ENCODE results near the gene TFF3.

The TFF3 gene, protein sequence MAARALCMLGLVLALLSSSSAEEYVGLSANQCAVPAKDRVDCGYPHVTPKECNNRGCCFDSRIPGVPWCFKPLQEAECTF

DNA sequence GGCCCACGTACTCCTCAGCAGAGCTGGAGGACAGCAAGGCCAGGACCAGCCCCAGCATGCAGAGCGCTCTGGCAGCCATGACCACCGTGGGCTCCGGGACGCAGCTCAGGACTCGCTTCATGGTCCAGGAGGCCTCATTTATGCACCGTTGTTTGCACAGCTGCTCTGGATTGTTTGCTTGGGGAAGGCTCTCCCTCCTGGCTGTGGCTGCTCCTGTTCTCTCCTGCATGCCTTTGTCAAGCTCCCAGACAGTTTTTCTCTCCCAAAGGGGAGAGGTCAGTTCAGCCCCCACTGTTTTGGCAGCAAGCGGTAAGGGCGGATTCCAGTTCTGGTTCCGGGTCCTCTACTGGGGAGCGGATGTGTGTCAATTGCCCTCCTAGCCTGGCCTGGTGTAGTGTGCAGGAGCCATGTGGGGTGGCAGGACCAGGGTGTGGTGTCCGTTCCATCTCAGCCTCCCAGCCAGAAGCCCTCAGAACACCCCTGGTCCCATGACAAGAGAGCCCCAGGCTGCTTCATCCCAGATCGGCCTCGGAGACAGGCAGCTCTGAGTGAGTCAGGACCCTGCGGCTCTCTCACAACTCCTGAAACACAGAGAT, at the start of gene TFF3:
TSS of gene TFF3 (minus strand) at position 114 of the 596 bp plus-strand sequence. CDS start at position 79, 35 bp downstream.
- DNase-seq: no peak

DNA sequence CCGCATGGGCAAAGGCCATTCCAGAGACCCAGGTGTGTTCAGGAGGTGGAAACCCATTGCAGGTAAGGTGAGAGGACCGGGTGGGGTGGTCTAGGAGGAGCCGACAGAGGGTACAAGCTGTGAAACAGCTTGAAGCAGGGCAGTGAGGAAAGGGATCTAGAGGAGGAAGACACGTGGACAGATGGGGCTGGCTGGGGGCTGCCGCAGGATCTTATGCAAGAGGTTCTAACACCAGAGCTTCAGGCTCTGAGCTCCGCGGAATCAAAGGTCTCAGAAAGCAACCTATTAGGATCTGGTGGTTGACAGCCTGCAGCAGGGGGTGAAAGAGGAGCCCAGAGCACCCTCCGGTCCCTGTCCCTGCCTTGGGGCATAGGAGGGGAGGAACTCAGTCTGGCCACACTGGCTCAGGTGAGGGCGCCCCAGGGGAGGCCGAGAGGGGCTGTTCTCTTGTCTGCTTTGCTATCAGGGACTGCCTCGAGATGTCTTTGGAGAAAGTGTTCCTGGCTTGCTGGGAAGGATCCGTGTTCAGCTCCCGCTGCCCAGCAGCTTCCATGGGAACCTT, 49.2 kb upstream of the TFF3 start:
- DNase-seq: no peak

DNA sequence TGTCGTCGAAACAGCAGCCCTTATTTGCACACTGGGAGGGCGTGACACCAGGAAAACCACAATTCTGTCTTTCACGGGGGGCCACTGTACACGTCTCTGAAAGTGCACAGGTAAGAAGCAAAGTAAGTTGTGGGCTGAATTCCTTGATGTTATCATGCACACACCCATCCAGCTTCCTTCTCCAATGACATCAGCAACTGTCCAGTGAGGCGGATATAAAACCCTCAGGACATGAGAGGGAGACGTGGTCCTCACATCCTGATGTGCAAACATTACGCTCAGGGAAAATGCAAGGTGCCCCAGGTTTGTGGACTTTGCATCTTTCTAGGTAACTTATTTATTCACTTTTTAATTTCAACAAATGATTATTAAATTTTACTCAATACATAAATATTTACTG, 48.1 kb upstream of the TFF3 start:
- DNase-seq: no peak

DNA sequence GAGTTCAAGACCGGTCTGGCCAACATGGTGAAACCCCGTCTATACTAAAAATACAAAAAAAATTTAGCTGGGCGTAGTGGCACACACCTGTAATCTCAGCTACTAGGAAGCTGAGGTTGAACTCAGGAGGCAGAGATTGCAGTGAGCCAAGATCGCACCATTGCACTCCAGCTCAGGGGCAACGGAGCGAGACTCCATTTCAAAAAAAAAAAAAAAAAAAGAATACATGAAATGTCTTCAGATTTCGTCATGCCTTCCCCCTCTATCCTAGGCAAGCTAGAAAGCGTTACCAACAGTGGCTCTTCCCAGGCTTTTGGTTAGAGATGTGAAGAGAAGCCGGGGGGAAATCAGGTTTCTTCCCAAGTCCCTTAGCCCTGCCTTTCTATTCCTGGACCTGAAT, 47.5 kb upstream of the TFF3 start:
- no peak for DNase-seq

DNA sequence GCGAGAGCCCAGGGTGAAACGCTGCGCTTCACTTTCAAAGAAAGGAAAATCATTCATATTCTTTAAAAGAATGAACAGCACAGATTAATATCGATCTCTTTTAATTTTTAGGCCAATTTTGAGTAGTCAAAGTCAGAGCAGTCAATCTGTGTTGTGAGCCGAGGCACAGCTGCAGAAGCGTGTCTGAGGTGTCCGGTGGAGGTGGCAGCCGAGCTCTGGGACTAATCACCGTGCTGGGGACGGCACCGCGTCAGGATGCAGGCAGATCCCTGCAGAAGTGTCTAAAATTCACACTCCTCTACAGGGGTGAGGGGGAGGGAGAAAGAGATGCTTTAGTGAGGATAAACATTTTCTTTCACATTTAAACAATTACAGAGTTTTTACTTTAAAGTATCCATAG, 47.0 kb upstream of the TFF3 start:
- DNase-seq: no peak

DNA sequence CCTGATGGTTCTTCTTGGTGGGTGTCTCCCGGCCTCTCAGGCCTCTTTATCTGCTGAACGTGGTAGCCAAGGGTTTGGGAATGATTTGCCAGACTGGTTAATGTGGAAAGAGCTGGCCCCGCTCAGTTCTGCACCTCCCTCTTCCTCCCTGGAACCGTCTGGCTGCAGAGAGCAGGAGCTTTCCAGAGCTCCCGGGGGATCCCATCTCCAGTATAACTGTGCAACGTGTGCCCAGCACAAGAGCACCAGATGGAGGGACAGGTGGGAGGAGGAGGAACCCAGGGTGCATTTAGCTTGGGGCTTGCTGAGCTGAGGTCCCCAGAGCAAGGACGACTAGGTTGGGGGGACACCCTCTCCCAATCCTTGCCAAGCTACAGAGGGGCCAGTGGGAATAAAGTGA, 46.1 kb upstream of the TFF3 start:
- DNase-seq: no peak

DNA sequence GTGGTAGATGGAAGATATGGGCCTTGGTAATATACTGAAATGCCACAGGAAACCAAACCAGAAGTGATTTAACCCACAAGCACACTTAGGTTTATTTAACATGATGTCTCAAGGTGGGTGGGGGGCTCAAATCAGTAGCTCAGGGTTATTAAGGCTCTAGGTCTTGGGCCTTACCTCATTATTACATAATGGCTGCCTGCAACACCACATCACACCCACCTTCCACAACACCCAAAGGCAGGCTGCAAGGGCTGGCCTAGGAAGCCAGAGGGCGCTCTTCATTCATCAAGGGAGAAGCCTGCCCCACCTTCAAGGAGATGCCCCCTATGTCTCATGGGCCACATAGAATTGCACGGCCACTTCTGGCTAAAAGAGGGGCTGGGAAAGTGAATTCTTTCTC, 45.1 kb upstream of the TFF3 start:
- peak; percentile 8 for DNase-seq

DNA sequence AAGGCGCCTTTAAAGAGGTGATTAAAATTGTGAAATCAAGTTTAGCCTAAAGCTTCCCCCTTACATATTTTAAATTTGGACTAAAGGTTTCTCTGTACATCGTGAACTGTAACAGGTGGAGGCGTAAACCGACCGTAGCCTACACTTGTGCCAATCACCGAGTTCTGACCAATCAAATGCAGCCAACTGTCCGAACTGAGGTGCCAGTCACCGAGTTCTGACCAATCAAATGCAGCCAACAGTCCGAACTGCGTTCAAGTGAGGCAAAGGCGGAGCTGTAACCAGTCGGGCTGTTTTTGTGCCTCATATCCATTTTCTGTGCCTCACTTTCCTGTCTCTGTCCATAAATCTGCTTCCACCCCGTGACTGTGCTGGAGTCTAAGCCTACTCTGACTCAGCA, 43.7 kb upstream of the TFF3 start:
- DNase-seq: no peak

DNA sequence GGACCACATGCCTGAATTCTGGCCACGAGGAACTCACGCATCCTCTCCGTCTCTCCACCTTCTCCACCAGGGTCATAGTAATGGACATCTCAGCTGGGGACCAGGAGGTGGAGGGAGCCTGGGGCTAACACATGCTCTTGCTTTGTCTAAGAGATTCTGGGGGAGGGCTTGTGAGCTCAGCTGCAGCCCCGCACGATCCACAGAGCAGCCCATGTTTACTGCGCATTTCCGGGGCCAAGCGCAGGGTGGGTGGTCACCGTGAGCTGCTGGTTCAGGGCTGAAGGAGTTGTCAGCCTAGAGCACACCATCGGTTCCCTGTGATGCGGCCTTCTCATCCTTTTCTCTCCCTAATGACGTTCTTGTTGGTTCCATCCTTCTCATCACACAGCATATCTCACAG, 43.1 kb upstream of the TFF3 start:
- DNase-seq: no peak

DNA sequence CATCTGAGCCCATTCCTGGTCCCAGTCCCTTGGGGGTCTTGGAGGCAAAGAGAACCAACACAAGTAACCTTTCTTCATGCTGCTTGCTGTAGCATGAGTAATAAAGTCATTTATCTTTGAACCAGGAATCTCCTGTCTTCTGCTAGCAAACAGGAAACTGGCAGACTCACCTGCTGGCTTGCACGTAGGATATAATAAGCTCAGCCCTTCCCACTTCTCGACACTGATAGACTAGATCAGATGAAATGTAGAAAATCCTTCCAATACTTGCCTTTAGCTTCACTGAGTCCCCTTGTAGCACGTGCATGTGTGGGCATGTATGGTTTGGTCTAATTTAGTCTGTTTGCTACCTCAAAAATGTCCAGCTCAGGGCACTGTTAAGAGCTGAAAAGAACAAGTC, 42.1 kb upstream of the TFF3 start:
- no peak for DNase-seq

DNA sequence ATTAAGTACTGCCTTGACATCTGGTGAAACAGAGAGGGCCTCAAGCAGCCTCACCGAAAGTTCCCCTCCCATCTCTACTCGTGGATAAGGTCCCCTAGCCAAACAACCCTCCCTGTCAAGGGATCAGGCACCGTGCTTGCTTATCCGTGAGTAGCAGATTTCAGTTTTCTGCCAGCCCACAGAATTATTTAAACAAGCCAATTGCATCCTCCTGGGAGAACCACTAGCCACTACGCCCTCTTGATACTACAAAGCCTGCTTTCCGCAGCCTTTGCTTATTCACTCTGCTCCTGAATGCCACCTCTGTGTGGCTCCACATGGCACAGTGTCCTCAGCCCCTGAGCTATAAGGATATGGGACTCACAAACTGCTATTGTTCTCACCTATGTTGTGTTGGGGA, 41.4 kb upstream of the TFF3 start:
- no peak for DNase-seq

DNA sequence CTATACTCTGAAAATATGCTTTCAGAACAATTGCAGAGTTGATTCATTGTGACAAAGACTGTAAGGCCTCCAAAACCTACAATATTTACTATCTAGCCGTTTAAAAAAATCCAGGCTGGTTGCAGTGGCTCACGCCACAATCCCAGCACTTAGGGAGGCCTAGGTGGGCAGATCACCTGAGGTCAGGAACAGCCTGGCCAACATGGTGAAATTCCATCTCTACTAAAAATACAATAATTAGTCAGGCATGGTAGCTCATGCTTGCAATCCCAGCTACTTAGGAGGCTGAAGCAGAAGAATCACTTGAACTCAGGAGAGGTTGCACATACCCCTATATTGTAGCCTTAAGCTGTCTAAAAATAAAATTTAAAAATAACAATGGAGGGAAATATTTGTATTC, 40.8 kb upstream of the TFF3 start:
- no peak for DNase-seq

DNA sequence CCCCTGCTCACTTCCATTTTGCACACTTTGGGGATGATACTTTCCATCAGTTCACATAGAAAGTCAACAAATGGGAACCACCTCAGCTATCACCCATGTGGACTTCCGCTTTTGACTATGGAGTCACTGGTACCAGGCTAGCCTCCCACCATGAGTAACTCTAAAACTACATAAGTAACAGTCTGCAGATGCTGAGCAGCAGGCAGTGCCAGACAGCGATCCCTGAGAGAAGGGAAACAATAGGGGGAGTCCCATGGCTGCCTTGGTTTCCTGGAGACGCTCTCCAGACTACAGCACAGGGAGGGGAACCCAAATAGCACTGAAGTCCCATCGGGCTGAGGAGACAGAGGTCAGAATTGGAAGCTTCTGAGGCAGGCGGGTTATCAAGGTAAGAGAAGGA, 38.4 kb upstream of the TFF3 start:
- no peak for DNase-seq

DNA sequence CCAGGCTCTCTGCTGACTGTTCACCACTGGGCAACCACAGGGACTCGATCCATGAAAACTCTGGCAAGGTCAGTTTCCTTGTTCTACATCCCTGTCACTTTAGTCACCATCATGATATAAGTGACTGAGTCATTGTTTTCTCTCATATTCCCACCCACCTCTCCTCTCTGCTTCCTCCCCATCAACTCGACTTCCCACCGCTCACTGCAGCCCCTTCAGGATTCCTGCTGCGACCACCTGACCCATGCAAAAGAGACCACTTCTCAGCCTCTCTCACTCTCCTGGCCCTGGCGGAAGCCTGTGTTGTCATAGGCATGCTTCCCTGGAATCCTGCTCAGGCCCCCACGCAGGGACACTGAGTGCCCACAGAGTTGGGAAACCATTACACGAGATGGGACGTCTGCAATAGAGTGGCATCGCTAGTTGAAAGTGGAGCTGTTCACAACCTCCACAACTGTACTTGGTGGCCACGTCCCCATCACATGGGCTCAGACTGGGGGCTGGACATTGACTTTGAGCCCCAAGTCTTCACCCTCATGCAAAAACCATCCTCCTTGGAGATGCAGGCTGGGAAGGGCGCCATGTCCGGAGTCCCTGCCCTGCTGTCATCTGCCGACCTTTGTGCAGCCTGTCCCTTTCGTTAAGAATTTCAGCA, 37.4 kb upstream of the TFF3 start:
- DNase-seq: no peak

DNA sequence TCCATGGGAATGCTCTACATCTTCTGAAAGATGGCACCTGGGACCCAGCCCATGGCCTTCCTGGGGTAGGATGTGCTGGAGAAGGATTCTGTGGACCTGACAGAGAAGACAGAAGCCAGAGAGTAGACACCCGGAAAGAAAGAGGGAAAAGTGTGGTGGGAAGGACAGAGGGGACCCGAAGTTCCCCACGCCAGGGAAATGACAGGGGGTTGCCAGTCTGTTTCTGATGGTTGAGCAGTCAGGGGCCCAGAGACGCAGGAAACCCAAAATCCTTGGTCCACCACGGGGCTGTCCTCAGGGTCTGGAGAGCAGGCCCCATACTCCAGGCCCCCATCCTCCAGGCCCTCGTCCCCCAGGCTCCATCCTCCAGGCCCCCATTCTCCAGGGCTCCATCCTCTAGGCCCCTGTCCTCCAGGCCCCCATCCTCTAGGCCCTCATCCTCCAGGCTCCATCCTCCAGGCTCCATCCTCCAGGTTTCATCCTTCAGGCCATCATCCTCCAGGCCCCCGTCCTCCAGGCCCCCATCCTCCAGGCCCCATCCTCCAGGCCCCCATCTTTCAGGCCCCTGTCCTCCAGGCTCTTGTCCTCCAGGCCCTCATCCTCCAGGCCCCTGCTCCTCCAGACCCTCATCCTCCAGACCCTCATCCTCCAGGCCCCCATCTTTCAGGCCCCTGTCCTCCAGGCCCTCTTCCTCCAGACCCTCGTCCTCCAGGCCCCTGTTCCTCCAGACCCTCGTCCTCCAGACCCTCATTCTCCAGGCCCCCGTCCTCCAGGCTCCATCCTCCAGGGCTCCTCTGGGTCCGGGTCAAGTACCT, 36.6 kb upstream of the TFF3 start:
- no peak for DNase-seq

DNA sequence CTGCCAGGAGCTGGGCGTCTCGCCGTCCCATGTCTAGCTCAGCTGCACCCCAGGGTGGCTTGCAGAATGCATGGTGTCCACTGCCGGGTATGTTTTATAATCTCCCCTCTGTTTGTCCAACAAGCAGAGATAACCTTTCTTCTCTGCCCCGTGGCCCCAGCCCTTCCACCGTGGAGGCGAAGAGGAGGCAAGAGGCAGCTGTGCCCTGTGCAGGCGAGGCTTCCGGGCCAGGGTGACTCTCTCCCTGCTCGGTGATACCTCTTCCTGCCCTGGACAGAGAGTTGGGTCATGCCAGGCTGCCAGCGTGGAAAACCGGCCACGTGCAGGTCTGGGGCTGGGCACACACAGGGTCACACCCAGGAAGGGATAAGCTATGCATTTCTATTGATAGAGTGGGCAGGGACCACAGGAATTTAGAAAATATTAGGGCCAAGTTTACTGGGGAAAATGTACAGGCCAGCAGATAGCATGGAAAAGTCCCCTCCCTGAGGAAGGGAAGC, 35.8 kb upstream of the TFF3 start, which contains the start of gene TFF2:
TSS of gene TFF2 (minus strand) at position 68 of the 500 bp plus-strand sequence. CDS start at position 31, 37 bp downstream.
- no peak for DNase-seq

DNA sequence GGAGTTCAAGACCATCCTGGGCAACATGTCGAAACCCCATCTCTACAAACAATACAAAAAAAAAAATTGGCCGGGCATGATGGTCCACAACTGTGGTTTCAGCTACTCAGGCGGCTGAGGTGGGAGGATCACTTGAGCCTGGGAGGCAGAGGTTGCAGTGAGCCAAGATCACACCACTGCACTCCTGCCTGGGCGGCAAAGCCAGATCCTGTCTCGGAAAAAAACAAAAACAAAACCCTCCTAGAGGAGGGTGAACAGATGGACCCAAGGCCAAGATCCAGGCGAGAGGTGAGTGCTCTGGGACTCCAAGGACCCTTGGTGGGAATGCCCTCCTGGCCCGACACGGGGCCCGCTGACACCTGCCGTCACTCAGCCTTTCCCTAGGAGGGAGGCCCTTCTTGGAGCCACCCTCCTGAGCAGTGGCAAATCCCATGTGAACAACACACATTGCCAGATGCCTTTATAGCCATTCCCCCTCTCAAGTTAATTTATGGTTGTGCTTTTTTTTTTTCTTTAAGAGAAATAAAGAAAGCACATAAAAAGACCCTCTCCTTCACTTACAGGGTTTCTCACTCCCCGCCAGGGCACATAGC, 35.2 kb upstream of the TFF3 start:
- DNase-seq: no peak

DNA sequence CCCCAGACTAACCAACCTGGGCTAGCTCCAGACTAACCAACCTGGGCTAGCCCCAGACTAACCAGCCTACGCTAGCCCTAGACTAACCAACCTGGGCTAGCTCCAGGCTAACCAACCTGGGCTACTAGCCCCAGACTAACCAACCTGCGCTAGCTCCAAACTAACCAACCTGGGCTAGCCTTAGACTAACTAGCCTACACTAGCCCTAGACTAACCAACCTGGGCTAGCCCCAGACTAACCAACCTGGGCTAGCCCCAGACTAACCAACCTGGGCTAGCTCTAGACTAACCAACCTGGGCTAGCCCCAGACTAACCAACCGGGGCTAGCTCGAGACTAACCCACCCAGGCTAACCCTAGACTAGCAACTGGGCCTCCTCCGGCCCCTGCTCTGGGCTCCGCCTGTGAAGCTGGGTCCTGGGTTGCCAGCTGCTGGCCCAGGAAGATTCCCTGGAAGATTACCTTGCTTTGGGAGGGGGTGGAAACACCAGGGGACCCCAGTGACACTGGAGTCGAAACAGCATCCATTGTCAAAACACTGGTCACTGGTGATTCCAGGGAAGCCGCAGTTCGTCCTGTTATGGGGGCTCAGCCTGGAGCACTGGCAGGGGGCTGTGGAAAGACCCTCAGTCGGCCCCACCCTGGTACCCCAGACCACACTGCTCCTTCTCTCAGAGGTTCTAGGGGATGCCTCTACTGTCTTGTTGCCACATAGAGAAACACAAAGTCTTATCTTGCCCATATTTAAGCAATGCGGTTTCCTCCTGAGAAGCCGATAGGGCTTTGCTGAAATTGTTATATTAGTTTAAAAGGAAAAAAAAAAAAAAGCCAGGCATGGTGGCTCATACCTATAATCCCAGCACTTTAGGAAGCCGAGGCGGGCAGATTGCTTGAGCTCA, 34.5 kb upstream of the TFF3 start:
- DNase-seq: no peak

DNA sequence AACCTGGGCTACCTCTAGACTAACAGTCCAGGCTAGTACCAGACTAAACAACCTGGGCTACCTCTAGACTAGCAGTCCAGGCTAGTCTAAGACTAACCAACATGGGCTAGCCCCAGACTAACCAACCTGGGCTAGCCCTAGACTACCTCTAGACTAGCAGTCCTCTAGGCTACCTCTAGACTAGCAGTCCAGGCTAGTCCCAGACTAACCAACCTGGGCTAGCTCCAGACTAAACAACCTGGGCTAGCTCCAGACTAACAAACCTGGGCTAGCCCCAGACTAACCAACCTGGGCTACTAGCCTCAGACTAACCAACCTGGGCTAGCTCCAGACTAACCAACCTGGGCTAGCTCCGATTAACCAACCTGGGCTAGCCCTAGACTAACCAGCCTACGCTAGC, 33.6 kb upstream of the TFF3 start:
- DNase-seq: no peak

DNA sequence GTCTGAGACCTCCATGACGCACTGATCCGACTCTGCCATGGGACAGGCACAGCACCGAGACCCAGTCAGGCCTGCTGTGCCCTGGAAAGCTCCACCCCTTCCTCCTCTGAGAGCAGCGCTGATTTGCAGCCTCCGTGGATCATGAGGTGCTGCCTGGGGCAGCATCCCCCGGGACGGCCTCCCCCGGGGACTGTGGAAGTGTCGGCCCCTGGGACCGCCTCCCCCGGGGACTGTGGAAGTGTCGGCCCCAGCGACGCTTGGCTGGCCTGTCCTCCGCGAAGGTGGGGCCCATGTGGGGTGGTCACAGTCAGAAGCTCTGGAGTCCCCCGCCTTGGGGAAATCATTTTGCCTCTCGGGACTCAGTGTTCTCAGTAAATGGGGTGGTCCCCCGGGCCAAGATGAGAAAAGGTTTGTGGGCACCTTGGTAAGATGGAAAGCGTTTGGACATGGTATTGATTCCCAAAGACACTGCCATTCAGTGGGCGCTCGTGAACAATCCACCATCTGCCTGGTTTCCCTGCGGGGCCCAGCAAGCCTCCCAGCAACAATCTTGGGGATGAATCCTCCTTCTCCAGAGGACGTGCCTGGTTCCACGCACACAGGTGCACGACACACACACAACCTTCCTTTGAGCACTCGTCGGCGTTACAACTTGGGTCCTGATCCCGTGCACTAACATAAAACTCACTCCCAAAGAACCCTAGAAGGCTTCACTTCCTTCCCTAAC, 32.6 kb upstream of the TFF3 start:
- DNase-seq: no peak
